Stimulated activated CD4-positive, alpha-beta T cell treated with anti-CD3 and anti-CD28 coated beads, TNF-alpha, amount 100 ng/mL, for 4 hours (primary cell): ENCODE results near the gene HTT.

Experiments
- DNase-seq, 3 experiments: peaks; one replicate each; pipeline ENCODE4 v3.0.0-alpha.2; 2020; ENCODE audit warnings: low read depth in 3 of 3

Gene HTT

GRCh38 chr4:3218824-3219760 is 144.6 kb downstream of the HTT start:
- no peak for DNase-seq

- DNase-seq, result no peak
Measured at GRCh38 chr4:3219761-3220475, 145.4 kb downstream of the HTT start.

DNA sequence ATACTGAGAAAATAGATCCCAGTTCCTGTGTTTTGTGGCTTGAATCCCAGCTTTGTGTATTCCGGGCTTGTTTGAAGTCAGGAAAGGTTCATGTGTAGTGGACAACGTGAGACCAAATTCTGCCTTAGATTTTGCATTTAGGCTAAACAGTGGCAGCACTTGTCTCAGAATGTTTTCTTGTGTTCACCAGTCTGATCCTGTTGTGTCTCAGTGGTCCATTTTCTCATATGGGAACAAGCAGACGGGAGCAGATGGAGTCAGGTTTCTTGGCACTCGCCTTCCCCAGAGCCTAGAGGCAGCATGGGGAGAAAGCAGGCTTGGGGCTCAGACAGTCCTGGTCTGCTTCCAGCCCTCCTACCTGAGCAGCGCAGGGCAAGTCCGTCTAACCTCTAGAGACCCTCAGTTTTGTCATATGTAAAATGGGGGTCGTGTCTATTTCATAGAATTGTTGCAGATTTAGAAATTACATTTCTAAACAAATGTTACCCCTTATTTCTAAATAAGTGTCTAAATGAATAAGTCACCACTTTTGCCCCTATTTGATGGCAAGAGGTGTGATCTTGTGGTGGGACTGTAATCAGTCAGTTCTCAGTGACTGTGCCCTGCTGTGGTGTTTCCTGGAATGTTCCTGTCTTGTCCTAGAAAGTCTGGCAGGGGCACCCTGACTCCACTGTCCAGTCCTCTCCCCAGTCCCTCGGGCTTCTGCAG is 146.1 kb downstream of the HTT start:
- no peak for DNase-seq

DNA sequence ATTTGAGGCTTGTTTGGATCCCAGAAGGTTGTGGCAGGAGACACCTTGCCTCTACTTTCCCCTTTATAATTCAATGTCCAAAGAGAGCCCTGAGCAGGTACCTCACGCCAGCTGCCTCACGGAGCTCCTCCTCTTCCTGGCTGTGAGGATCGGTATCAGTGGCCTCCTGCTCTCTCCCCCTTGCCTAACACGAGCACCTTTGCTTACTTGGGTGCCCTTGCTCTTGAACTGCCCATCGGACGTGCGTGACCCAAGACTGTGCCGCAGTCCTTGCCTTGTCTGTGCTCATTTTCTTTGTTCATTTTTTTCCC is 146.7 kb downstream of the HTT start:
- DNase-seq, result no peak

- DNase-seq, result no peak
Measured at GRCh38 chr4:3221996-3222395, 147.5 kb downstream of the HTT start.

- no peak for DNase-seq
Measured at GRCh38 chr4:3223346-3223745, 148.9 kb downstream of the HTT start.

DNA sequence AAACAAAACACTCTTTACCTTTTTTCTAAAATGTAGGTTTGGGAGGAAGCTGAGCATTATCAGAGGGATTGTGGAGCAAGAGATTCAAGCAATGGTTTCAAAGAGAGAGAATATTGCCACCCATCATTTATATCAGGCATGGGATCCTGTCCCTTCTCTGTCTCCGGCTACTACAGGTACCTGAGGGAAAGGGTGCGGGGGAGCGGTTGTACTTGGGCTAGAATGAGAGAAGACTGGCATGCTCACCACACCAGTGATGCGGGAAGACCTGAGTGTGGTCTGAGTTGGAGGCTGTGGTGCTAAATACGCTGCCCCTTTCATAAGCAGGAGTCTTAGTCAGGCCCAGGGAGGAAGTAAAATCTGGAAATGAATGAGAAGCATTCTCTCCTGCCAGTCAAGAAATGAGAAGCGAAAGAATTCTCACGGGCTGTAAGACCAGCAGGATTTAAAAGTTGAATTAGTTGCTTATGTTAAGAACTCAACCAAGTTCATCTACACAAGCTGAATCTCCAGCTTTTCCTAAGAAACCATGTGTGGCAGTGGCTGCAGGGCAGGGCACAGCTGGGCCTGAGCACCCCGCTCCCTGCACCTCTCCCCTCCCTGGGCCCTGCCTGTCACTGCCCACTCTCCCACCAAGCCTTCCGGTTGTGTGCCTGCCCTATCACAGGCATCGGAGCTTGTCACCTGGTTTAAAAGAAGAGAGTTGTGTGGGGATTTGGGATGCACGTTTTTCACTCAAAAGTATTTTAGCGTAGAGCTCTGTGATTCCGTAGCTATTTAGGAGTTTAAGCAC is 149.7 kb downstream of the HTT start:
- DNase-seq, result no peak

GRCh38 chr4:3225071-3225850 is 150.8 kb downstream of the HTT start:
- no peak for DNase-seq

- no peak for DNase-seq
Measured at GRCh38 chr4:3225936-3226335, 151.5 kb downstream of the HTT start.

GRCh38 chr4:3226467-3226866 is 152.0 kb downstream of the HTT start:
- DNase-seq, result no peak

DNA sequence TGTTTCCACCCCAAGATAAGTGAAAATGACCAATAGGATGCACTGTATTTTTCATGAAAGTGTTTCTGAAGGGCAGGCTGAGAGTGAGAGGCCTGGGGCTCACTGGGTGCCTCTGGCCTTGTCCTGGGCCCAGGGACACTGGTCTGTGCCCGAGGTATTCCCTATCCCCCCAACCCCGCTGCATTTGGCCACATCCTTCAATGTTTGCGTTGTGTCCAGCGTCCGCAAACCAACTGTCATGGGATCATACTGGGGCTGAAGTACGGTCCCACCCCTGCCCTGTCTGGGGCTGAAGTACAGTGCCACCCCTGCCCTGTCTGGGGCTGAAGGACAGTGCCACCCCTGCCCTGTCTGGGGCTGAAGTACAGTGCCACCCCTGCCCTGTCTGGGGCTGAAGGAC is 152.5 kb downstream of the HTT start:
- no peak for DNase-seq

- DNase-seq, result no peak
Measured at GRCh38 chr4:3227878-3228675, 153.6 kb downstream of the HTT start.

DNA sequence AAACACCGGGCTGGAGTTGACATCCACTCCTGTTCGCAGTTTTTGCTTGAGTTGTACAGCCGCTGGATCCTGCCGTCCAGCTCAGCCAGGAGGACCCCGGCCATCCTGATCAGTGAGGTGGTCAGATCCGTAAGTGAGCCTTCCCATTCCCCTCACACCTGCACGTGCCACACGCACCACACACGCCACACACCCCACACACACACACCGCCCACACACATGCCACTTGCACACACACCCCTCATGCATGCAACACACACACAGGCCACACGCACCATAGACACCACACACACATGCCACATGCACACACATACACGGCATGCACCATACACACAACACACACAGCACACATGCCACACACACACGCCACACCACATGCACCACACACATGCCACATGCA is 154.4 kb downstream of the HTT start:
- DNase-seq, result no peak

DNA sequence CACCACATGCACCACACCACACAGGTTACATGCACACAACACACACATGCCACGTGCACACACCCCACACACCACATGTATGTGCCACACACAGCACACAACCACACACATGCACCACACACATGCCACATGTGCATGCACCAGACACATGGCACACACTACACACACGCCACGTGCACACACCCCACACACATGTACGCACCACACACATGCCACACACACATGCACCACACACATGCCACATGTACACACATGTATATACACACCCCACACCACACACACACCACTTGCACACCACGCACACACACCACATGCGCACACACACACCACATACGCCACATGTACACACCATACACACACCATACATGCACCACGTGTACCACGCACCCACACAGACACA is 154.8 kb downstream of the HTT start:
- no peak for DNase-seq

GRCh38 chr4:3229964-3230363 is 155.5 kb downstream of the HTT start:
- DNase-seq, result no peak

GRCh38 chr4:3231471-3231870 is 157.0 kb downstream of the HTT start:
- DNase-seq, result no peak

DNA sequence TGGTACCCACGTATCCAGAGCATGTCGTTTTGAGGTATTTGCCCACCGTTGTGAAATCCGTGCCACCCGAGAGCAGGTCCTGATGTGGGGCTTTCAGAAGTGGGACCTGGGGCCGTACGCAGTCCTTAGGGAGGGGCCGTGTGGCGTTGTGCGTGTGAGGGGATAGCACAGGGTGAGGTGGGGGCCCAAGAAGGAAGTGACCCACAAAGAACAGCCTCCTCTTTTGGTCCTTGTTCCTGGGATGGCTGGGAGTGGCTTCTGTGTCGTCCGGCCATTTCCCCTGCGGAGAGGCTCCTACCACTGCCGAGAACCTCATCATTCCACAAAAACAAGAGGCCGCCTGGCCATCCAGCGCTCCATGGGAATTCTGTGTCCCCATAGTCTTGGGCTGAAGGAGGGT is 157.5 kb downstream of the HTT start:
- DNase-seq, result no peak

DNA sequence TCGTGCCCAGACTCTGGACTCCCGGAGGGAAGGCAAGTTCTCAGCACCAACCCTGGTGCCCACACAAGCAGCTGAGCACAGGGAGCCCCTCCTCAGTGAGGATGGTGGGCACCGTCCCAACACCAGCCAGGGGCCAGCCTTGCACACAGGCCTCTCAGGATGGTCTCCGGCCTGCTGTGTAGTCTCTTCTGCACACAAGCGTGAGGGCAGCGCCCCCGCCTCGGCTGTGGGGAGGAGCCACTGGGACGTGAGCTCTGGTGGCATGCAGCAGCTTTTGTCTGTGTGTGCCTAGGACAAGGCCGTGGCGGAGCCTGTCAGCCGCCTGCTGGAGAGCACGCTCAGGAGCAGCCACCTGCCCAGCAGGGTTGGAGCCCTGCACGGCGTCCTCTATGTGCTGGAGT is 158.4 kb downstream of the HTT start:
- DNase-seq, result no peak

DNA sequence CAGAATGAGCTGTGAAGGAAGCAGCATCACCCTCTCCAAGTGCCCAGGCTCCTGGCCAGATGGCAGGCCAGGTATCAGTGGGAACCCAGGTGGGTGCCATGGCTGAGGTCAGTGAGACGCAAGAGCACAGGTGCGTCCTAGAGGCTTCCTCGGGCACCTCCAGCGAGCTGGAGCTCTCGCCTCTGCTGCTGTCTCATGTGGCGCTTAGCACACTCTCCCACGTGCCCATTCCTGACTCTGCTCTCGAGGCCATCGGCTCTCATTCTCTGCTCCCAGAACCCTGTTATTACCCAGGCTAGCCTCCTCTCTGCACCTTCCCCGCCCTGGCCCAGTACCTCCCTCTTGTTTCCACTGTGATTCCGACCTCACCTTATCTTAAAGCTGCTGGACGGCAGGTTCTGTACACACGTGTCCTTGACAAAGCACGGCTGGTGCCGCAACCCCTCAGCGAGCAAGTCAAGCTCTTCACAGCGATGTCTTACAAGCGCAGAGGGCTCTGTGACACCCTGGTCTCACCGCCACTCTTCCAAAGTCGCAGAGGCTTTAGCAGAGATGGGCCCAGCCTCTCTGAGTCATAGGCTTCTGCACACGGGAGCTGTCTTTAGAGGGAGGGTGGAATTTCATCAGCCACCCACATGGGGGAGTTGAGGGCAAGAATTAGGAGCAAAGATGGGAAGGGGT is 159.1 kb downstream of the HTT start:
- DNase-seq, result no peak
